Measurements from ENCODE around the gene ATP13A3.

GRCh38 chr3:194418671-194419070 lies 68.1 kb downstream of the ATP13A3 start:
- TF ChIP-seq, protein P1, sequence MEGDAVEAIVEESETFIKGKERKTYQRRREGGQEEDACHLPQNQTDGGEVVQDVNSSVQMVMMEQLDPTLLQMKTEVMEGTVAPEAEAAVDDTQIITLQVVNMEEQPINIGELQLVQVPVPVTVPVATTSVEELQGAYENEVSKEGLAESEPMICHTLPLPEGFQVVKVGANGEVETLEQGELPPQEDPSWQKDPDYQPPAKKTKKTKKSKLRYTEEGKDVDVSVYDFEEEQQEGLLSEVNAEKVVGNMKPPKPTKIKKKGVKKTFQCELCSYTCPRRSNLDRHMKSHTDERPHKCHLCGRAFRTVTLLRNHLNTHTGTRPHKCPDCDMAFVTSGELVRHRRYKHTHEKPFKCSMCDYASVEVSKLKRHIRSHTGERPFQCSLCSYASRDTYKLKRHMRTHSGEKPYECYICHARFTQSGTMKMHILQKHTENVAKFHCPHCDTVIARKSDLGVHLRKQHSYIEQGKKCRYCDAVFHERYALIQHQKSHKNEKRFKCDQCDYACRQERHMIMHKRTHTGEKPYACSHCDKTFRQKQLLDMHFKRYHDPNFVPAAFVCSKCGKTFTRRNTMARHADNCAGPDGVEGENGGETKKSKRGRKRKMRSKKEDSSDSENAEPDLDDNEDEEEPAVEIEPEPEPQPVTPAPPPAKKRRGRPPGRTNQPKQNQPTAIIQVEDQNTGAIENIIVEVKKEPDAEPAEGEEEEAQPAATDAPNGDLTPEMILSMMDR (IDR thresholded peaks at IDR 0.05), result no peak
- no peak for TF ChIP-seq POLR2AphosphoS5 (IDR thresholded peaks at IDR 0.05)

Measured in upper lobe of left lung (tissue), 4 donors.